HCT116 (cell line): ENCODE data around the gene CCM2L. TPM values are rescaled to one million over a fixed set of nuclear protein-coding genes. Genes with fewer than 3 reads are reported as not detected.

Experiments used
- ATAC-seq: fragments of 200-7000 bp; cut with Tn5 transposase; 2 replicates; pipeline ENCODE4 v1.9.1; 2020; ENCODE audit warnings: mild to moderate bottlenecking, moderate library complexity
- BruUV-seq: library from RNA; stranded (reverse); fragments of 400-500 nt; replicated peaks from 2 replicates; lab custom pipeline; 2021; lab: Mats Ljungman, UMichigan
- CTCF ChIA-PET: fragments of 300-600 bp; sonication (Branson Sonifier 250); formaldehyde crosslinking; loops from one replicate; lab custom pipeline; 2021; ENCODE audit warnings: antibody characterized with exemption; lab: Charles Lee
- POLR2A ChIA-PET: fragments of 300-600, 350-600 bp; sonication (Branson Sonifier 250); formaldehyde crosslinking; loops from one replicate; lab custom pipeline; 2021; ENCODE audit warnings: antibody characterized with exemption; lab: Charles Lee
- RAD21 ChIA-PET, 2 experiments: fragments of 300-600 bp; sonication (Branson Sonifier 250); formaldehyde crosslinking; loops; one replicate each; lab custom pipeline; 2023; ENCODE audit warnings: low total read pairs in 2 of 2; ENCODE audit not compliant: uncharacterized antibody in 2 of 2, unreplicated experiment in 2 of 2, low non-redundant PET in 1 of 2; lab: Charles Lee
- DNase-seq: peaks from one replicate; pipeline ENCODE4 v3.0.0-alpha.2; 2010; ENCODE audit warnings: low read depth, low spot score
- H2AFZ ChIP-seq: fragments of 200-600 bp; shearing (Covaris generic), sonication (generic); 2 replicates; pipeline ENCODE4 v1.6.1; 2017; ENCODE audit warnings: low read depth, mixed run types, mixed read lengths, antibody characterized with exemption, low read length; ENCODE audit not compliant: poor library complexity, severe bottlenecking
- H3K27ac ChIP-seq: 2 replicates; pipeline ENCODE4 v1.5.1; 2012; ENCODE audit warnings: low read depth, low read length
- H3K27me3 ChIP-seq: fragments of 200-600 bp; sonication (generic); 2 replicates; pipeline ENCODE4 v1.6.1; 2016; ENCODE audit warnings: mixed run types, low read length, mixed read lengths; ENCODE audit not compliant: insufficient read depth
- H3K36me3 ChIP-seq, 2 experiments: fragments of 200-500 bp in 1 of 2; fragments of 200-600 bp in 1 of 2; sonication (Bioruptor generic) in 1 of 2; sonication (generic) in 1 of 2; 2 replicates each; pipeline versions ENCODE4 v1.5.1 to v1.6.1; 2014 to 2016; ENCODE audit warnings: low read length in 2 of 2, inconsistent platforms in 1 of 2, mixed read lengths in 1 of 2, mixed run types in 1 of 2; ENCODE audit not compliant: insufficient read depth in 2 of 2, control insufficient read depth in 1 of 2
- H3K4me1 ChIP-seq, 2 experiments: fragments of 200-600 bp in 1 of 2; sonication (generic) in 1 of 2; 2 replicates each; pipeline versions ENCODE4 v1.5.1 to v1.6.1; 2012 to 2017; ENCODE audit warnings: low read length in 2 of 2, inconsistent platforms in 1 of 2, mild to moderate bottlenecking in 1 of 2, mixed read lengths in 1 of 2, mixed run types in 1 of 2, moderate library complexity in 1 of 2; ENCODE audit not compliant: insufficient read depth in 2 of 2, control insufficient read depth in 1 of 2
- H3K4me2 ChIP-seq: fragments of 200-600 bp; sonication (generic); 2 replicates; pipeline ENCODE4 v1.6.1; 2017; ENCODE audit warnings: mixed run types, low read length, mixed read lengths
- H3K4me3 ChIP-seq, 2 experiments: fragments of 200-600 bp in 1 of 2; sonication (generic) in 1 of 2; replicated peaks in 1 of 2; 2 replicates each; pipeline ENCODE4 v1.5.1; 2011 to 2016; ENCODE audit warnings: low read length in 2 of 2, control low read depth in 1 of 2, low read depth in 1 of 2, mild to moderate bottlenecking in 1 of 2, mixed read lengths in 1 of 2, mixed run types in 1 of 2
- H3K79me2 ChIP-seq: fragments of 200-600 bp; sonication (generic); 2 replicates; pipeline ENCODE4 v1.6.1; 2017; ENCODE audit warnings: mild to moderate bottlenecking, mixed run types, low read length, moderate library complexity, mixed read lengths; ENCODE audit not compliant: insufficient read depth
- H3K9ac ChIP-seq: fragments of 200-600 bp; sonication (generic); 2 replicates; pipeline ENCODE4 v1.6.1; 2016; ENCODE audit warnings: low read length, mixed read lengths
- H3K9me2 ChIP-seq: fragments of 200-600 bp; sonication (generic), shearing (Covaris generic); 2 replicates; pipeline ENCODE4 v1.6.1; 2017; ENCODE audit warnings: mixed run types, mild to moderate bottlenecking, moderate library complexity; ENCODE audit not compliant: insufficient read depth
- H3K9me3 ChIP-seq, 2 experiments: fragments of 200-500 bp in 1 of 2; fragments of 200-600 bp in 1 of 2; sonication (Bioruptor generic) in 1 of 2; sonication (generic) in 1 of 2; 2 replicates each; pipeline ENCODE4 v1.6.1; 2014 to 2017; ENCODE audit warnings: low read length in 2 of 2, mixed read lengths in 2 of 2, inconsistent platforms in 1 of 2, low read depth in 1 of 2, mild to moderate bottlenecking in 1 of 2, mixed run types in 1 of 2, moderate library complexity in 1 of 2; ENCODE audit not compliant: control insufficient read depth in 1 of 2, insufficient read depth in 1 of 2
- H4K20me1 ChIP-seq: fragments of 200-600 bp; sonication (generic), shearing (Covaris generic); 2 replicates; pipeline ENCODE4 v1.6.1; 2017; ENCODE audit warnings: mixed run types, mild to moderate bottlenecking, moderate library complexity; ENCODE audit not compliant: insufficient read depth
- ATF3 ChIP-seq: IDR thresholded peaks from 2 replicates; pipeline ENCODE4 v1.6.1; 2012
- CBX3 ChIP-seq: IDR thresholded peaks from 2 replicates; pipeline ENCODE4 v1.6.1; 2012; ENCODE audit warnings: low read depth
- CEBPB ChIP-seq: IDR thresholded peaks from 2 replicates; pipeline ENCODE4 v1.6.1; 2012; ENCODE audit warnings: low read depth
- EGR1 ChIP-seq: IDR thresholded peaks from 2 replicates; pipeline ENCODE4 v1.6.1; 2012; ENCODE audit warnings: low read depth
- ELF1 ChIP-seq: IDR thresholded peaks from 2 replicates; pipeline ENCODE4 v1.6.1; 2012; ENCODE audit warnings: low read depth, borderline replicate concordance
- EZH2phosphoT487 ChIP-seq: fragments of 200-600 bp; IDR thresholded peaks from 2 replicates; pipeline ENCODE4 v1.6.1; 2018; ENCODE audit warnings: antibody characterized with exemption, borderline replicate concordance
- FOSL1 ChIP-seq: IDR thresholded peaks from 2 replicates; pipeline ENCODE4 v1.6.1; 2012; ENCODE audit warnings: low read depth
- POLR2A ChIP-seq: IDR thresholded peaks from 2 replicates; pipeline ENCODE4 v1.7.0; 2011; ENCODE audit warnings: borderline replicate concordance; ENCODE audit not compliant: insufficient read depth, insufficient read length; ENCODE audit errors: extremely low read depth
- POLR2AphosphoS5 ChIP-seq: IDR thresholded peaks from 2 replicates; pipeline ENCODE4 v1.6.1; 2011; ENCODE audit warnings: mild to moderate bottlenecking, low read depth, low read length, moderate library complexity
- RAD21 ChIP-seq: IDR thresholded peaks from 2 replicates; pipeline ENCODE4 v1.6.1; 2012; ENCODE audit warnings: low read depth, mild to moderate bottlenecking
- SP1 ChIP-seq: IDR thresholded peaks from 2 replicates; pipeline ENCODE4 v1.6.1; 2012; ENCODE audit warnings: low read depth
- SRF ChIP-seq: IDR thresholded peaks from 2 replicates; pipeline ENCODE4 v1.6.1; 2012; ENCODE audit warnings: low read depth
- TCF7L2 ChIP-seq: IDR thresholded peaks from 2 replicates; pipeline ENCODE4 v1.7.0; 2011; ENCODE audit warnings: borderline replicate concordance, inconsistent platforms; ENCODE audit not compliant: insufficient read depth, insufficient read length; ENCODE audit errors: extremely low read depth
- YY1 ChIP-seq: IDR thresholded peaks from 2 replicates; pipeline ENCODE4 v1.6.1; 2011; ENCODE audit warnings: low read length, low read depth, moderate library complexity, mild to moderate bottlenecking; ENCODE audit not compliant: insufficient replicate concordance; ENCODE audit errors: extremely low read depth
- ZFX ChIP-seq: fragments of 450-650 bp; IDR thresholded peaks from 2 replicates; pipeline ENCODE4 v1.6.1; 2017
- ZNF274 ChIP-seq: fragments of 200-500 bp; sonication (Bioruptor generic); IDR thresholded peaks from 2 replicates; pipeline ENCODE4 v1.6.1; 2014; ENCODE audit warnings: mild to moderate bottlenecking, low read depth, low read length, inconsistent platforms
- intact Hi-C: fragments of 100-400 bp; cut with micrococcal nuclease; formaldehyde crosslinking; loops from 2 replicates; pipeline ENCODE4 v1.10.0; 2022
- total RNA-seq: library from RNA; stranded (reverse); gene quantifications from one replicate; pipeline ENCODE4 v1.2.1, GENCODE V29; 2021; ENCODE audit not compliant: unreplicated experiment
- TF ChIP-seq, protein P1 (sequence below): IDR thresholded peaks from 2 replicates; pipeline ENCODE4 v1.6.1; 2012; ENCODE audit warnings: low read depth
- TF ChIP-seq, protein P2 (sequence below), 3 experiments: fragments of 200-600 bp in 1 of 3; sonication (generic) in 1 of 3; IDR thresholded peaks in 2 of 3; conservative IDR thresholded peaks in 1 of 3; 2 replicates each; pipeline ENCODE4 v1.5.1; 2012 to 2017; ENCODE audit warnings: low read depth in 2 of 3, low read length in 2 of 3, antibody characterized with exemption in 1 of 3, borderline replicate concordance in 1 of 3, control low read depth in 1 of 3, mild to moderate bottlenecking in 1 of 3, mixed read lengths in 1 of 3, mixed run types in 1 of 3, moderate library complexity in 1 of 3; ENCODE audit not compliant: insufficient read depth in 1 of 3
- TF ChIP-seq, protein P3 (sequence below): IDR thresholded peaks from 2 replicates; pipeline ENCODE4 v1.6.1; 2012

Gene CCM2L
- total RNA-seq, 1 experiment from 2014 or later, result 1.4 TPM

DNA sequence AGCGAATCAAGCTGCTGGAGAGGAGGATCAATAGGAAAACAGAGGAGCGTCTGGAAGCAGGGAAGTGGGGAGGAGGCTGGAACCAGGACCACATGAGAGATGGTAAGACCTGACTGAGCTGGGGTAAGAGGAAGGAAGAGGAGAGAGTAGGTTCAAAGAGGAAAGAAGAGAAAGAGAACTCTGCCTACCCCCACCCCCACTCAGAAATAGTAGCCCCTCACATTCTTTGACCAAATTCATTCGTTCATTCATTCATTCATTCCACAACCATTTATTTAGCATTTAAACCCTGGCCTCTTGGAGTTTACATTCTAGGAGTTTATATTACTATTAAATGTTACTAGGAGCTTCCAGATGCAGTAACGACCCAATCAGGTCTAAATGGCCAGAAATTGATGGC, 26.0 kb downstream of the CCM2L start:
- Histone ChIP-seq H3K9ac (no peak overlapping the region), H3K79me2 (no peaks in the 10 kb centered on the region), H3K4me3 (no peak overlapping the region), H3K27ac (no peak overlapping the region), H3K36me3 (no peaks in the 10 kb centered on the region), H3K4me2 (no peak overlapping the region), H3K27me3 (peaks cover 32% of the 10 kb centered on the region), H4K20me1 (no peaks in the 10 kb centered on the region), H3K4me1 (peaks cover 4 to 6% of the 10 kb centered on the region in 2 experiments; a peak in 2 of 4 replicates), H3K9me2 (no peaks in the 10 kb centered on the region), H3K9me3 (no peaks in the 10 kb centered on the region), H2AFZ (no peak overlapping the region)
- intact Hi-C loops, result no loop called here
- ATAC-seq (no peak), DNase-seq (no peak)
- ChIA-PET CTCF (interaction anchor here (1.2 to 2.2 kb wide), 3 partner anchors 10 to 617 kb away, joined by 3 to 7 read pairs (median 4); no protein-coding TSS in a partner anchor), POLR2A (no interaction called here), RAD21 (no interaction called here)
- TF ChIP-seq TCF7L2, result no peak
- no peak for TF ChIP-seq ATF3
- no peak for TF ChIP-seq FOSL1
- no peak for TF ChIP-seq SP1
- no peak for TF ChIP-seq RAD21
- TF ChIP-seq POLR2AphosphoS5, result no peak
- no peak for TF ChIP-seq ZNF274
- no peak for TF ChIP-seq YY1
- TF ChIP-seq, protein P1, sequence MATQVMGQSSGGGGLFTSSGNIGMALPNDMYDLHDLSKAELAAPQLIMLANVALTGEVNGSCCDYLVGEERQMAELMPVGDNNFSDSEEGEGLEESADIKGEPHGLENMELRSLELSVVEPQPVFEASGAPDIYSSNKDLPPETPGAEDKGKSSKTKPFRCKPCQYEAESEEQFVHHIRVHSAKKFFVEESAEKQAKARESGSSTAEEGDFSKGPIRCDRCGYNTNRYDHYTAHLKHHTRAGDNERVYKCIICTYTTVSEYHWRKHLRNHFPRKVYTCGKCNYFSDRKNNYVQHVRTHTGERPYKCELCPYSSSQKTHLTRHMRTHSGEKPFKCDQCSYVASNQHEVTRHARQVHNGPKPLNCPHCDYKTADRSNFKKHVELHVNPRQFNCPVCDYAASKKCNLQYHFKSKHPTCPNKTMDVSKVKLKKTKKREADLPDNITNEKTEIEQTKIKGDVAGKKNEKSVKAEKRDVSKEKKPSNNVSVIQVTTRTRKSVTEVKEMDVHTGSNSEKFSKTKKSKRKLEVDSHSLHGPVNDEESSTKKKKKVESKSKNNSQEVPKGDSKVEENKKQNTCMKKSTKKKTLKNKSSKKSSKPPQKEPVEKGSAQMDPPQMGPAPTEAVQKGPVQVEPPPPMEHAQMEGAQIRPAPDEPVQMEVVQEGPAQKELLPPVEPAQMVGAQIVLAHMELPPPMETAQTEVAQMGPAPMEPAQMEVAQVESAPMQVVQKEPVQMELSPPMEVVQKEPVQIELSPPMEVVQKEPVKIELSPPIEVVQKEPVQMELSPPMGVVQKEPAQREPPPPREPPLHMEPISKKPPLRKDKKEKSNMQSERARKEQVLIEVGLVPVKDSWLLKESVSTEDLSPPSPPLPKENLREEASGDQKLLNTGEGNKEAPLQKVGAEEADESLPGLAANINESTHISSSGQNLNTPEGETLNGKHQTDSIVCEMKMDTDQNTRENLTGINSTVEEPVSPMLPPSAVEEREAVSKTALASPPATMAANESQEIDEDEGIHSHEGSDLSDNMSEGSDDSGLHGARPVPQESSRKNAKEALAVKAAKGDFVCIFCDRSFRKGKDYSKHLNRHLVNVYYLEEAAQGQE, result no peak
- no peak for TF ChIP-seq ELF1
- TF ChIP-seq EGR1, result no peak
- no peak for TF ChIP-seq CBX3
- no peak for TF ChIP-seq EZH2phosphoT487
- TF ChIP-seq POLR2A, result no peak
- TF ChIP-seq SRF, result no peak
- TF ChIP-seq, protein P2, sequence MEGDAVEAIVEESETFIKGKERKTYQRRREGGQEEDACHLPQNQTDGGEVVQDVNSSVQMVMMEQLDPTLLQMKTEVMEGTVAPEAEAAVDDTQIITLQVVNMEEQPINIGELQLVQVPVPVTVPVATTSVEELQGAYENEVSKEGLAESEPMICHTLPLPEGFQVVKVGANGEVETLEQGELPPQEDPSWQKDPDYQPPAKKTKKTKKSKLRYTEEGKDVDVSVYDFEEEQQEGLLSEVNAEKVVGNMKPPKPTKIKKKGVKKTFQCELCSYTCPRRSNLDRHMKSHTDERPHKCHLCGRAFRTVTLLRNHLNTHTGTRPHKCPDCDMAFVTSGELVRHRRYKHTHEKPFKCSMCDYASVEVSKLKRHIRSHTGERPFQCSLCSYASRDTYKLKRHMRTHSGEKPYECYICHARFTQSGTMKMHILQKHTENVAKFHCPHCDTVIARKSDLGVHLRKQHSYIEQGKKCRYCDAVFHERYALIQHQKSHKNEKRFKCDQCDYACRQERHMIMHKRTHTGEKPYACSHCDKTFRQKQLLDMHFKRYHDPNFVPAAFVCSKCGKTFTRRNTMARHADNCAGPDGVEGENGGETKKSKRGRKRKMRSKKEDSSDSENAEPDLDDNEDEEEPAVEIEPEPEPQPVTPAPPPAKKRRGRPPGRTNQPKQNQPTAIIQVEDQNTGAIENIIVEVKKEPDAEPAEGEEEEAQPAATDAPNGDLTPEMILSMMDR (IDR thresholded peaks at IDR 0.05 in 2 of 3, conservative IDR thresholded peaks at IDR 0.05 in 1 of 3; ENCODE audit: borderline replicate concordance in 1 of 3, insufficient read depth in 1 of 3, low read depth in 2 of 3, low read length in 2 of 3), result no peak
- no peak for TF ChIP-seq ZFX
- no peak for TF ChIP-seq CEBPB
- TF ChIP-seq, protein P3, sequence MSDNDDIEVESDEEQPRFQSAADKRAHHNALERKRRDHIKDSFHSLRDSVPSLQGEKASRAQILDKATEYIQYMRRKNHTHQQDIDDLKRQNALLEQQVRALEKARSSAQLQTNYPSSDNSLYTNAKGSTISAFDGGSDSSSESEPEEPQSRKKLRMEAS, result no peak
- no TSS peak for BruUV-seq
